Fibroblast of the aortic adventitia (primary cell): ENCODE data around the gene NRP1. TPM values are rescaled to one million over a fixed set of nuclear protein-coding genes. Genes with fewer than 3 reads are reported as not detected.
A peak's percentile ranks its signal among the peaks of the same experiment; 100 is the strongest.

ENCODE experiments used
- DNase-seq: peaks from one replicate; pipeline ENCODE4 v3.0.0-alpha.2; 2010; ENCODE audit warnings: low read depth
- H3K4me3 ChIP-seq: 2 replicates; pipeline ENCODE4 v1.5.1; 2011; ENCODE audit warnings: low read depth, mild to moderate bottlenecking, control low read depth, low read length, moderate library complexity
- CTCF ChIP-seq: IDR thresholded peaks from 2 replicates; pipeline ENCODE4 v1.5.1; 2011; ENCODE audit warnings: mild to moderate bottlenecking, low read length, control low read depth, inconsistent platforms; ENCODE audit not compliant: insufficient read depth
- total RNA-seq: library from RNA; depleted of rRNA; stranded (reverse); fragments of >200 nt; gene quantifications from 2 replicates; pipeline ENCODE4 v1.2.3, GENCODE V29; 2012; ENCODE audit warnings: low replicate concordance

Gene NRP1
- total RNA-seq, 1 donor, result 455 TPM

DNA sequence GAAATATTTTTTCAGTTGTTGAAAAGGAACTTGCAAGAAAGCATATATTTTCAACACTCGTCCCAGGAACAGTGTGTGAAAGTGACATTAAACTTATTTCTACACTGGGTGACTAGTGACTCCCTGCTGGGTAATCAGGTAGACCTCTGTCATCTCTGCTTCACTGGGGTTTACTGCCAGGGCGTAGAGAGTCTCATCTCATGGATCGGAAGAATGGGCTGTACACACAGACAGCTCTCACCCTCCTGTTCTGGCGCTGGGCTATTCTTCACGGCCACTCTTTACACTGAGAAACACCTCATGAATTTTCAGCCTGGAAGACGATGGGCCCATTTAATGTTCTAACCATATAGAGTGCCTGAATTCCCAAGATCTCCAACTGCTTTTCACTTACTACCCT, 36.4 kb downstream of the NRP1 start:
- DNase-seq, result no peak
- H3K4me3 ChIP-seq, result no peak overlapping the region
- no peak for TF ChIP-seq CTCF

DNA sequence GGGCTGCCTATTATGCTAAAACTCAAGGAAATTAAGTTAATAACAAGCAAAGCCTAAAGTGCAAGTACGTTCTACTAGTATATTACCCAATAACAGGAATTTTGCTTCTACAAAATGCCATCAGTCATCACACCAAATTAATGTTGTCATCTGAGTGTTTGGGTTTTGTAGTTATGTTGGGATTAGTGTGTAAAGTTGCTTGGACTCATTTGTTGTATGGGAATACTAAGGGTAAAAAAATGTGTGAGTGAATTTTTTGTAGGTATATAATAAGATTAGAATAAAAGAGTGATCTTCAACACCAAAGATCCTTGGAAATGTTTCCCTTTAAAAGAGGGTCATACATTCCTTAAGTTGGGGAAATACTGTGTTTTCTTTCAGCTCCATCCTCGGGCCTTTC, 38.6 kb downstream of the NRP1 start:
- no peak for DNase-seq
- no peak overlapping the region for H3K4me3 ChIP-seq
- no peak for TF ChIP-seq CTCF

DNA sequence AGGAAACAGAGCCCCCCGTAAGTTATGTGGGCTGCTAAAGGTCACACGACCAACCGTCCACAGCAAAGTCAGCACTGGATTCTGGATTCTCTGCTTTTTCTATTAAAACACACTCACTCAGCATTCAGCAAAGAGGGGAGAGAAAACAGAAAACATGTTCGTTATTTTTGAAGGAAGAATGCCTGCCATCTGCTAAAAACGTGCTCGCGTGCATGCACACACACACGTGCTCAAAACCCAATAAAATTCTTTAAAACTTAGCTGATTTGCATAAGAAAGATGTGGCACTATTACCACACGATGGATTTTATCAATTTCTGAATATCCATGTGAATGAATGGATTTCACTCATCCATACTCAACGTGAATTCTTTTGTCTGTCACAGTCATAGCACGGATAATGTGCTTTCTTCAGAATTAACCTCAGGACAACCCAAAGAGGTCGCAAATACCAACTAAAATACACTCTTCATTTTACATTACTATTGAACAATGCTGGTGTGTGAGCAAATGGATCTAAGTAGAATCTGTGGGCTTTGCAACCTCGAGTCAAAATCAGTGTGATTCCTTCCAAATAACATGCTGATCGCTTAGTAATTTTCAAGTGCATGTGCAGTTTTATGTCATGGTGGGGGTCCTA, 40.8 kb downstream of the NRP1 start:
- no peak for TF ChIP-seq CTCF
- no peak for DNase-seq
- no peak overlapping the region for H3K4me3 ChIP-seq

GRCh38 chr10:33293076-33293475, 41.4 kb downstream of the NRP1 start:
- no peak overlapping the region for H3K4me3 ChIP-seq
- no peak for TF ChIP-seq CTCF
- peak; percentile 26 for DNase-seq

GRCh38 chr10:33291053-33291592, 43.3 kb downstream of the NRP1 start:
- peak; percentile 82 for DNase-seq
- H3K4me3 ChIP-seq, result no peak overlapping the region
- TF ChIP-seq CTCF, result no peak

DNA sequence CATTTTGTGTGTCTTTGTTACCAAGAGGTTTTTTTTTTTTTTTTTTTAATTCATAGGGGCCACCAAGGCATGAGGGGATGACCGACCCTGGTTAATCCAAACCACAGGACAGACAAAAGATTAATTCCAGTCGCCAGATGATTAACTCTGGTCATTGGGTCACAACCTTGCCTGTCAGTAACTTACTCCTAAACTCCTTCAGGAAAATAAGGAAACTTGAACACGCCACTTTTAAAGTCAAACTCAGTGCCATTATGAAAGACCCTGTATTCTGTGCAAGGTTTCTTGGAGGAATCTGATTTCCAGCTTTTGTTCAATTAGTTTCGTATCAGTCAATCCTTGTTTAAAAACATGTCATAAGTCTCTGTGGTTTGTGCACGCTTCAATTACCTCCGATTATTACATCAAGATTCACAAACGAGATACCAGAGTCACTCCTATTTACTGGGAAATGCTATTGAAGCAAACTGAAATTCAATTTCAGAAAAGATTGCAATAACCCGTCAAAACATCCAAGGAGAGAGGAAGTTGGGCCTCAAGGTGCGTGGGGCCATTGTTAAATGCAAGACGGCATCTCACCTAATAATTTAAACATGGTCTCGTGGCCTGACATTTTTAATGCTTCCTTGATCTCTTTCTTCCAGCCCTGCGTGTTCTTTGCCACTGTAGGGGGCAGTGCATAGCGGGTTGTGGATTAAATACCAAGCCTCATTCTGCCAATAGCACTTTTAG, 44.0 kb downstream of the NRP1 start:
- TF ChIP-seq CTCF, result peak; percentile 12
- no peak for DNase-seq
- H3K4me3 ChIP-seq, result no peak overlapping the region
